ENCODE data around the gene AANAT. TPM values are rescaled to one million over a fixed set of nuclear protein-coding genes. Genes with fewer than 3 reads are reported as not detected.

Gene AANAT
- total and polyA plus RNA-seq, 10 donors, result 0.19 to 0.22 TPM; not detected in 8

- Histone ChIP-seq H3K27ac (peak overlapping the region in 2 of 8 donors; percentile 68 to 83), H3K27me3 (replicated peaks in 1 of 7) (peaks cover 0 to 3% (median 0%) of the 10 kb centered on the region in 7 donors), H3K4me1 (peaks cover 7 to 57% (median 36%) of the 10 kb centered on the region in 6 donors), H3K9me3 (no peaks in the 10 kb centered on the region), H3K36me3 (no peaks in the 10 kb centered on the region), H3K4me3 (no peak overlapping the region)
- WGBS, 5 donors, result 38 to 60% (median 53%) methylated on average over 9 of the region's 9 CpGs
- no peak for TF ChIP-seq POLR2A (IDR thresholded peaks at IDR 0.05)
- no peak for TF ChIP-seq POLR2AphosphoS5 (IDR thresholded peaks at IDR 0.05)
- no peak for TF ChIP-seq CTCF (IDR thresholded peaks at IDR 0.05 in 8 of 11, conservative IDR thresholded peaks at IDR 0.05 in 3 of 11)
- intact Hi-C loops (cut with DNase I; ENCODE audit: low total_unique reads), result no loop called here
- no peak for DNase-seq
Observed at GRCh38 chr17:76510831-76511244, 43.4 kb downstream of the AANAT start.

DNA sequence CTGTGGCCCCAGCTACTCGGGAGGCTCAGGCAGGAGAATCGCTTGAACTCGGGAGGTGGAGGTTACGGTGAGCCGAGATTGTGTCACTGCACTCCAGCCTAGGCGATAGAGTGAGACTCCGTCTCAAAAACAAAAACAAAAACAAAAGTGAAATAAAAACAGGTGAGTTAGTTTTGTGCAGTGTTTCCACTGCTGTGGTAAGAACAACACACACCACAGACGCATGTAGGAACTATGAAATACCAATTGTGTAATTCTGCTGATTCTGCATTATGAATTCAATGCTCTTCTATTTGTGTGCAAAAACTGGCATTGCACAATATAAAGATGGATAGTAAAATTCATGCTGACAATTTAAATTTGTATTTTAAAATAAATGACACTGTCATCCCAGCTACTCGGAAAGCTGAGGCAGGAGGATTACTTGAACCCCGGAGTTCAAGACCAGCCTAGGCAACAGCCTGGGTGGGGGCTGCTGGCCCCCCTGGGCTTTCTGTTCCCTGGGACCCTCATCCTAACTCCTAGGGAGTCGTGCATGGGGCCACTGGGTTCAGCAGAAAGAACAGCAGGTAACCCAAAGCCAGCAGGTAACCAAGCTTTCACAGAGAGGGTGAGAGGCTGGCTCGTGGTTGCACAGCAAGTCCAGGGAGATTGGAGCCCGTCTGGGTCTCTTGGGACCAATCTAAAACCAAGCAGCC is 44.4 kb downstream of the AANAT start:
- no peaks in the 10 kb centered on the region for H3K36me3 ChIP-seq
- no peak for TF ChIP-seq CTCF (IDR thresholded peaks at IDR 0.05 in 8 of 11, conservative IDR thresholded peaks at IDR 0.05 in 3 of 11)
- TF ChIP-seq POLR2AphosphoS5 (IDR thresholded peaks at IDR 0.05), result peak in 1 of 3 donors; percentile 13
- no peak for TF ChIP-seq POLR2A (IDR thresholded peaks at IDR 0.05)
- no peaks in the 10 kb centered on the region for H3K9me3 ChIP-seq
- peaks cover 15 to 57% (median 36%) of the 10 kb centered on the region in 6 donors for H3K4me1 ChIP-seq
- peak overlapping the region in 4 of 8 donors; percentile 4 to 83 (median 64) for H3K27ac ChIP-seq
- no peak overlapping the region for H3K4me3 ChIP-seq
- intact Hi-C loops (cut with DNase I; ENCODE audit: low total_unique reads), result no loop called here
- WGBS, 5 donors, result 69 to 81% (median 78%) methylated on average over 13 of the region's 13 CpGs
- peaks cover 0 to 3% (median 0%) of the 10 kb centered on the region in 7 donors for H3K27me3 ChIP-seq (replicated peaks in 1 of 7)
- DNase-seq, result no peak

DNA sequence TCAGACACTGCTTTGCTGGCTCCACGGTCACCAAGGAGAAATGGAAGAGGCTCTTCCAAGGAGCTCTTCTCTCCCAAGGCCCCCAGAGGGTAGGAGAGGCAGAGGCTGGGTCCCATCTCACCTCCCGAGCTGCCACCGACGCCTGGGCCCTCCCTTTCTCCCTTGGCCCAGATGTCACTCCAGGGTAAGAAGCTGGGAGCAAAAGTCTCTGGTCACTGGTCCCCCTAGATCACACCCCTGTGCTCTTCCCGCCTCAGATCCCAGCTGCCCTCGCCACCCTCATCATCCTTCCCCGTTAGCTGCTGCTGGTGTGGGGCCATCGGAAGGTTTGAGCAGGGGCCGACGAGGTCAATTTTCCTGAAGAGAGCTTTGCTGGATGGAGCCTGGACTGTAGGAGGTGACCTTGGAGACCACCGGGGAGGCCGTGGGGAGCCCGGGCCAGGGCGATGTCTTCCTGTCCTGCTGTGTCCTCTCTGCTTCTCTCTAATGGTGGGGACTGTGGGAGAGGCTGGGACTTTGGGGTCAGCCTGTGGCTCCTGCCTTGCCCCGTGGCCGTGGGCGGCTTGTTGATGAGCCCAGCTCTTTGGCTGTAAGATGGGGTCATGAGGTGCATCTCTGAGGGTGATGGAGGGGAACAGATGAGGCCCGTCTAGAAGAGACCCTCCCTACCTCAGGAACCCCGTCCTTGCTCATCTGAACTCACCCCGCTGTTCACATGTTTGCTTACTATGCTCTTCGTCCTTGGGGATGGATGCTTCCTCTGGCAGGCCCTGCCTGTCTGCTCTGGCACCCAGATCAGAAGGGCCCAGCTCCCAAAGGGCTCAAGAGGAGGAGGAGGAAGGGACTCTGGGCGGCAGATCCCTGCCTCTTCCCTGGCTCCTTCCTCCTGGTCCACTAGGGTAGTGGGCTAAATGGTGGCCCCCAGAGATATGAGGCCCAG is 45.2 kb downstream of the AANAT start:
- intact Hi-C loops (cut with DNase I; ENCODE audit: low total_unique reads), result no loop called here
- Histone ChIP-seq H3K9me3 (no peaks in the 10 kb centered on the region), H3K27ac (peak overlapping the region in 3 of 8 donors; percentile 59 to 83 (median 68)), H3K27me3 (replicated peaks in 1 of 7) (peaks cover 0 to 3% (median 0%) of the 10 kb centered on the region in 7 donors), H3K4me1 (peaks cover 15 to 63% (median 37%) of the 10 kb centered on the region in 6 donors), H3K36me3 (no peaks in the 10 kb centered on the region), H3K4me3 (no peak overlapping the region)
- 77 to 83% (median 78%) methylated on average over 16 to 22 of the region's 22 CpGs for WGBS, 5 donors
- no peak for DNase-seq
- TF ChIP-seq CTCF (IDR thresholded peaks at IDR 0.05 in 8 of 11, conservative IDR thresholded peaks at IDR 0.05 in 3 of 11), result no peak
- TF ChIP-seq POLR2AphosphoS5 (IDR thresholded peaks at IDR 0.05), result no peak
- no peak for TF ChIP-seq POLR2A (IDR thresholded peaks at IDR 0.05)

Measured in spleen (tissue), 11 donors.